HFF-Myc (cell line): ENCODE results near the gene NRAP.

ENCODE experiments used
- DNase-seq: peaks from one replicate; pipeline ENCODE4 v3.0.0-alpha.2; 2011; ENCODE audit warnings: low read depth; ENCODE audit errors: extremely low read depth
- H3K4me3 ChIP-seq: replicated peaks from 2 replicates; pipeline ENCODE4 v1.5.1; 2011; ENCODE audit warnings: low read depth, mild to moderate bottlenecking, control low read depth, low read length
- CTCF ChIP-seq: IDR thresholded peaks from 2 replicates; pipeline ENCODE4 v1.5.1; 2012; ENCODE audit warnings: mild to moderate bottlenecking, low read depth, low read length, control low read depth; ENCODE audit errors: missing control alignments

NRAP gene

GRCh38 chr10:113686028-113686427, 22.2 kb upstream of the NRAP start:
- DNase-seq: no peak
- no peak for TF ChIP-seq CTCF
- H3K4me3 ChIP-seq: no peak overlapping the region

- no peak for DNase-seq
- no peak overlapping the region for H3K4me3 ChIP-seq
- TF ChIP-seq CTCF: no peak
Measured at GRCh38 chr10:113683300-113683699, 19.5 kb upstream of the NRAP start.

- H3K4me3 ChIP-seq: peak overlapping the region; percentile 75; the same call in 1 of the 2 replicates
- DNase-seq: no peak
- no peak for TF ChIP-seq CTCF
Measured at GRCh38 chr10:113681533-113682470, 18.0 kb upstream of the NRAP start.

GRCh38 chr10:113680190-113681111, 16.6 kb upstream of the NRAP start:
- no peak for TF ChIP-seq CTCF
- DNase-seq: no peak
- peak overlapping the region; percentile 75 for H3K4me3 ChIP-seq

GRCh38 chr10:113679463-113680189, 15.8 kb upstream of the NRAP start, which contains the start of gene CASP7:
TSS of gene CASP7 (plus strand) at chr10:113679912. CDS start at chr10:113697494, 17,582 bp downstream.
- H3K4me3 ChIP-seq: peak within 1 kb of the TSS; percentile 75
- no peak for TF ChIP-seq CTCF
- DNase-seq: no peak

GRCh38 chr10:113666682-113667252, 2.9 kb upstream of the NRAP start:
- DNase-seq: no peak
- TF ChIP-seq CTCF: no peak
- no peak overlapping the region for H3K4me3 ChIP-seq
